CD4-positive, alpha-beta T cell treated with Interleukin-6 at 100 ng/mL for 8 hours (primary cell): ENCODE data around the gene C17orf113.
"Not testable (repeated sequence)": the region's sequence is repeated elsewhere in the genome, so short reads cannot be mapped to it uniquely, and the experiment has no call there.

Experiments used
- DNase-seq: peaks from one replicate; pipeline ENCODE4 v3.0.0-alpha.2; 2020; ENCODE audit warnings: mixed read lengths, low spot score

C17orf113 gene

DNA sequence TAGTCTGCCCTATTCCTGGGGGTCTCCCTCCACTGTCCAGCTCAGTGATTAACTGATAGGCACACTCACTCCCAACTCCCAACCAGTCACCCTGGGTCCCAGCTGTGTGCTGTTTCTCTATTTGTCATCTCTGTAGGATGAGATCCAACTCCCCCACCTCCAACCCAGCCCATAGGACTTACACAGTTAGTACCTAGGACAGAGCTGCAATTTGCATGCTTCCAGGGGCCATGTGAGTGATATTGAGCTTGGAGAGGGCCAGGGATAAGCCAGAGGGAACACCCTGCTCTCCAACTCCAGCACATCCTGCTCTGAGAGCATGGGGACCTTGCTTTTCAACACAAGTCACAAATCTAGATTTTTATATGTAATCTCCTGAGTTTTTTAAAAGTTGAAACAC lies 8.8 kb downstream of the C17orf113 start:
- no peak for DNase-seq

DNA sequence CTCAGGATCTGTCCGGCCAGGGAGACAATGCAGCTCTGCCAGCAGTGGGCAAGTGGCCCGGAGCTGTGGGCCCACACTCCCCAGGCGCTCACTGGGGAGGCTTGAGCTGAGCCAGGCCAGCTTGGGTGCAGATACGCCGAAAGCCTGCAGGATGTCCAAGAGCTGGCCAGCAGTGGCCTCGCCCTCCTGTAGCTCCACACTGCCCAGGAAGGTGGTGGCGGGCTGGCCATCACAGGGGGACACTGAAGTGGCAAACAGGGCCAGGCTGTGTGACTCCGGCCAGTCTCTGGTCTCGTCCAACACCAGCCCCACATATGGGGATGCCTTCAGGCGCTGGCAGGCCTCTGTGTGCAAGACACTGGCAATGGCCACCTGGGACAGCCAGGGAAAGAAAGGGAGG lies 9.6 kb downstream of the C17orf113 start:
- no peak for DNase-seq

DNA sequence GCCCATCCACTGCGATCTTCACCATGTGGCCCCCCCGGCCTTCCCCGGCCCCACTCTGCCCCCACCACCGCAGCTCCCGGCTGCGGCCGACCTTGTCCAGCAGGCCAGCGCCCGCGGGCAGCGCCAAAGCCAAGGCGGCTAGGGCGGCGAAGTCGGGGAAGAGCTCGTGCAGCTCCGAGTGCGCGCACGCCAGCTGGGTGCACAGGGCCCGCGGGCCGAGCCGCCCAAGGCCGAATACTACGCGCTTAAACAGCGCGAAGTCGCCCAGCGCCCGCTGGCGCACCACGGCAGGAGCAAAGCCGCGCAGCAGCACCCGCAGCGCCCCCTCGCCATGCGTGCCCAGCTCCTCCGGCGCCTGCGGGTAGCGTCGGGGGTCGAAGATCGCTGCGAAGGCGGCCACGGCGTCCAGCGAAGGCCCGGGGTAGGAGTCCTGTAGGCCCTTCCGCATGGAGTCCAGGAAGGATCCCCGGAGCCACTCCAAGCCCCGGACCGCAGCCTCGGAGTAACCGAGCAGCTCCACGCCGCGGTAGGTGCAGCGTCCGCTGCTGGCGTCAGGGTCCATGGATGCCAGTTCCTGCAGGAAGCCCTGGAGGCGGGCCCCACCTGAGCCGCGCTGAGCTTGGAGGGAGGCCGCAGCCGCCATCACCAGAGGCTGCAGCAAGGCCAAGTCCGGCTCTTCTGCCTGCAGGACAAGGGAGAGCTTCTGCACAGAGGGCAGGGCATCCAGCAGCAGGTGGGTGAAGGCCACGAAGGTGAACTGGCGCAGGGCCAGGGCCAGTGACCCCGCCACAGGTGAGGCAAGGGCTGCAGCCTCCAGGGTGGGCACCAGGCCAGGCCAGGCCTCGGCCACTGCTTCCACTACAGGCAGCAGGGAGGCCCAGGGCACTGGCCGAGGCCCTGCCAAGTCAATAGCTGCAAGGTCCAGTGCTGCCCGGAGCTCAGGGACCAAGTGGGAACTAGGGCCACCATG lies 10.3 kb downstream of the C17orf113 start:
- DNase-seq: no peak

DNA sequence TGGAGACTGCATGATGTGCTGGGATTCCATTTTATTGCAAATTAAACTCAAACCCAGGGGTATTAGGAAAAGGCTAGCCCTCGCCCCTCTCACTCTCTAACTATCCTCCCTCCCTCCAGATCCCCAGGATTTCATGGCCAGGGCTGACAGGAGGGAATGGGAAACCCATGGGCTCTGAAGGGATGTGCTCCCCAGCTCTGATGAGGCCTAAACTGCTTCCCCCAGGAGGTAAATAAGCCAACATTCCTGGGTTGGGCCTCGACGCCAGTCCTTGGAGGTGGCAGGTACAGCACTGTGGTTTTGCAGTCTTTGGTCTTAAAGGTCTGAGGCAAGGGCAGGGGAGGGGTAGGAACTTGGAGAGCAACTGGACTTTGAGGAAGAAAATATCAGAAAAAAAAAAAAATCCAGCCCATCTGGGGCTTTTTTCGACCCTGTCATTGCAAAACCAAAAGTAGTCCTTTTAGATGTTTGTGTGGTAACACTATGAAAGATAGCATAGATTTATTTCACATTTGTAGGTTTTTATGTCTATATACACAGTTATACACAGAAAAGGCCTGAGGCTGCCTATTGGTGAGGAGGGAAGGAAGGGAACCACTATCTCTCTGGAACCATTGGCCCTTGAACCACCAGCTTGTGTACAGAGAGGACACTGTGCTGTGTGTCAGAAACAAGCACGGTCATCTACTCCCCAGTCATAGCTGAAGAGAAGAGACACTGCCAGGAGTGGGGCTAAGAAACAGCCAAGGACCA lies 12.0 kb downstream of the C17orf113 start:
- no peak for DNase-seq

DNA sequence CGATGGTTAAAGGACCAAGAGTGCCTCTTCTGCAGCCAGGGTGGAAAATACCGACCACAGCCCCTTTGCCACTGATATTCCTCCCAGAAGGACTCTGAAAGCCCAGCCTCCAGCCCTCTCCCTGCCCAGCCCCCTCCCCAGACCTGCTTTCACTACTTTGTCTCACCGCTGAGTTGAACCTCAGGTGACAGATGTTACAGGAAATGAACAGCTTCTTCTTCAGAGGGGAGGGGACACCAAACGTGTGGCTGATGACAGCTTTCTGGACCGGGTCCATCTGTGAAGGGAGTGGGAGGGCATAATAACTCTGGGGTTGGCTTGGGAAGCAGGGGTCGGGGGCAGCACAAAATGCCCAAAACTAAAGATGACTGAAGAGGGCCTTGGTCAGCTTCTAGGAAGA lies 16.3 kb downstream of the C17orf113 start:
- no peak for DNase-seq

DNA sequence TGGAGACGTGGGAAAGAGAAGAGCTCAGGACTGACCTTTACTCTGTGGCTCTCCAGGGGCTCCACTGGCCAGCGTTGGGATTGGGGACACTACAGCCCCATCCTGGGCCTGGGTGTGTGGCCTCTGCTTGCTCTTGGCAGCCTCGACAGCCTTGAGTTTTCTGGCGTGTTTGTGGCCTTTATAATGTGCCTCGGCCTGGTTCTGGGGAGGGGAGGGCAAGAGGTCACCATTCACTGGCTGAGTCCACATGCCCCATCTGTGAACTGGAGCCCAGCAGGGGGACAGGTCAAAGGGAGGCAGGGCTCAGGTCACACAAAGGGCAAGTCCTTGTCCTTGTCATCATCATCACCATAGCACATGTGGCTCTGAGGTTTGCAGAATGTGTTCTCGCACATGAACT lies 18.8 kb downstream of the C17orf113 start:
- DNase-seq: no peak

DNA sequence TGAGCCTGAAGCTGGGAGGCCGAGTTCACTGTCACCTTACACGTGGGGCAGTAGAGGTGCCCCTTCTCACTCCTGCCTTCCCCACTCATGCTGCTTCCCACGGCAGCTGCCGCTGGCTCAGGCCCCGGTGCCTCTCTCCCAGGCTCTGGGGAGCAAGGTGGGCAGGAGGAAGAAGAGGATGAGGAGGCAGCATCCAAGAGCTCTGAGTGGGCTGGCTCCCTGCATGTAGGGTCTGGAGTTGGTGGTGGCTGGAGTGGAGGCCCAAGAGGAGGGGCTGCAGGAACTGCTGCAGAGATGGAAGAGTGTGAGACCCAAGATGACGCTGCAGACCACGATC lies 21.6 kb downstream of the C17orf113 start:
- DNase-seq: no peak

DNA sequence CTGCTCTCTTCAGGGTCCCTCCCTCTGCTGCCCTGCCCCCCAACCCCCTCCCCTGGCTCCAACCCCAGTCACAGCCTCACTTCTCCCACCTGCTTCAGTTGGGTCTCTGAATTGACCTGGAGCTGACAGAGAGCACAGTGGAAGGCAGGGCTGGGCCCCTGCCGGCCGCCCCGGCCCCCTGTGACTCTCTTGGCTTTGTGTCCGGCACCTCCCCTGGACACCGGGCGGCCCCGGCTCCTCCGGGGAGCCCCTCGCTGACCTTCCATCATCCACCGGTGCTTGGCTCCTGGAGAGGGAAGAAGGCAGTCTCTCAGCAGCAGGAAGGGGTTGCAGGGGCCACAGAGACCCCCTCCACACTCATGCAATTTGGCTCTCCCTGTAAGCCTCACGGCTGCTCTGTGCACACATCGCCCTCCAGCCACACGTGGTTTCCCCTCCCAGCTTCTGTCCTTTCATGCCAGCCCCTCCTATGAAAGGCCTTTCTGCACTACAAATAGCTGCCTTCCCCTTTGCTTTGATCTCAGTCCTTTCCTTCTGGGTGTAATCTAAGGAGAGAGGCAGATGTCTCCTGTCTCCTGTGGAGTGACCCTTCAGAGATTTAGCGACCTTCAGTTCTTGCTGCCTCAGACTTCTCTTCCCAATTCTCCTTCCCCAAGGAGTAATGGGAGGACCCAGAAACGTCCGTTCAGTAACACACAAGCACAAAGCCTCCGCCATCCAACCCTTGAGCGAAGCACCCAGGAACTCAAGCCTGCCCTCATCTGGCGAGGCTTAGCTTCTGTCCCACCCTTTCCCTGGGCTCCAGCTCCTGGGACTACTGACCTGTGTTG lies 22.2 kb downstream of the C17orf113 start:
- no peak for DNase-seq

DNA sequence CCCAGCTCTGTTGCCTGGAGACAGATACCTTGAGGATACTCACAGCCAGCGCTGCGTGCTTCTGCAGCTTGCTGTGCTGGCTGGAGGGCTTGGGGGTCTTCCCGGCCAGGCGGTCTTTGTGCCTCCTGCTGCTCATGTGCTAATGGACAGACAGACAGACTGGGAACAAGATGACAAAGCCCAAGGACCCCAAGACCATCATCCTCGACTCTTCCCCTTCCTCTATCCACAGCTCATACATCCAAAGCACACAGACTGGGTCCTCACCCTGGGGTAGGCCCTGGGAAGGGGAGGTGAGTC lies 22.9 kb downstream of the C17orf113 start:
- DNase-seq: no peak

DNA sequence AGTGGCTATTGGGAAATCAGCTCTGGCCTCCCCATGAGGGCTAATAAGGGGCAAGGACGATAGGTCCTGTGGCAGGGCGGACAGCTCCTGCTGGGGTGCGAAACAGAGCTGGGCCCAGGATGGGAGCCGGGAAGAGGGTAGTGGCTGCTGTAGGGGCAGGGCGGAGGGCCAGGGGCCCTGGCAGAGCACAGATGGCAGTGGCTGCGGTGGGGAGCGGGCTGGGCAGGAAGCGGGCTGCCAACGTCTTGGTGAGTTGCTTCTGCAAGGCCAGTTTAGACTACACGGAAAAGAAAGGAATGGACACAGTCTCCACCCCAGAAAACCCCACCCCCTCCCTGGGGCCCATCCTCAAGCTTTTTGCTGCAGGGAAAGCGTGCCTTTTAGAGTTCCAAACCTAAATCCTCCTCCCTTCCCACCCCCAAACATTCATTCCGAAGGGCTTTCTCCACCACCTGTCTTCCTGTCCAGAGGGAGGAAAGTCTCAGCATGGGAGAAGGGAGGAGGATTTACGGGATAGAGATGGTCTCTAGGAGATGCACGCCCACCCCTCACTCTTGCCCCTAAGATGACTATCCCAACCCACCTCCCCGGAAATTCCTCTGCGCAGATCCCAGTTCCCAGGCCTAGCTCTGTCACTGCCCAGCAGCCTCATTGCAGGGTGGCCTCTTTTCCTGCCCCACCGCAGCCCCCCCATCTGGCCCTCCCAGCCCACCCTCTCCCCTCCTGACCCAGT lies 23.4 kb downstream of the C17orf113 start:
- no peak for DNase-seq

DNA sequence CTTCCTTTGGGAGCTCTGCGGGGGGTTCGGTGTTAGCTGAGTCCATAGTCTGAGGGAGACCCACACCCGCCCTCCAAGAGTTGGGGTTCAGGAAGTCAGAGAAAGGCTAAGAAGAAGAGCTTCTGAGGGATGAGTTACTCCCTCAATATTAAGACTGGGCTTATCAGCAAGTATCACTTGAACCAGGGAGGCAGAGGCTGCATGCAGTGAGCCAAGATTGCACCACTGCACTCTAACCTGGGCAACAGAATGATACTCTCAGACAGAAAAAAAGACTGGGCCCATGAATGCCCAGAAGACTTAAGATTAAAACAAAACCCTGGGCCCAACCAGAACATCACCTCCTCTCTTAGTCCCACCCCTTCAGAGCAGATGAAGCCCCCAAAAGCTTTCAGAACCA lies 24.5 kb downstream of the C17orf113 start:
- DNase-seq: no peak

DNA sequence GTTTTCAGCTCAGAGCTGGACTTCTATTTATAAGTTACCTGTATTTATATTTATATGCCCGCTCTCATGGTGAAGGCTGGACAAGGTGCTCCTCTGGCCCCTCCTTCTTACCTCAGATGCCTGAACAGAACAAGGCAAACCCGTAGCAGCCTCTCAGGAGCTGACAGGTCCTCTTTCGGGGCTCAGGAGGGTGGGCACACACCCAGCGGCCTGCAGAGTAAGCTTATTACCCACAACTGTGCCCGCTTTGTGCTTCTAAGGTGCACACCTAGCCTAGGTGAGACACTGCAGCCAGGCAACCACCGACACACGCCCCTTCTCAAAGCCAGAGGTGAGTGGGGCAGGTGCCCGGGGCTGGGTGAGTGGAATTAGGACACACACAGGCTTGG lies 25.2 kb downstream of the C17orf113 start:
- DNase-seq: no peak

DNA sequence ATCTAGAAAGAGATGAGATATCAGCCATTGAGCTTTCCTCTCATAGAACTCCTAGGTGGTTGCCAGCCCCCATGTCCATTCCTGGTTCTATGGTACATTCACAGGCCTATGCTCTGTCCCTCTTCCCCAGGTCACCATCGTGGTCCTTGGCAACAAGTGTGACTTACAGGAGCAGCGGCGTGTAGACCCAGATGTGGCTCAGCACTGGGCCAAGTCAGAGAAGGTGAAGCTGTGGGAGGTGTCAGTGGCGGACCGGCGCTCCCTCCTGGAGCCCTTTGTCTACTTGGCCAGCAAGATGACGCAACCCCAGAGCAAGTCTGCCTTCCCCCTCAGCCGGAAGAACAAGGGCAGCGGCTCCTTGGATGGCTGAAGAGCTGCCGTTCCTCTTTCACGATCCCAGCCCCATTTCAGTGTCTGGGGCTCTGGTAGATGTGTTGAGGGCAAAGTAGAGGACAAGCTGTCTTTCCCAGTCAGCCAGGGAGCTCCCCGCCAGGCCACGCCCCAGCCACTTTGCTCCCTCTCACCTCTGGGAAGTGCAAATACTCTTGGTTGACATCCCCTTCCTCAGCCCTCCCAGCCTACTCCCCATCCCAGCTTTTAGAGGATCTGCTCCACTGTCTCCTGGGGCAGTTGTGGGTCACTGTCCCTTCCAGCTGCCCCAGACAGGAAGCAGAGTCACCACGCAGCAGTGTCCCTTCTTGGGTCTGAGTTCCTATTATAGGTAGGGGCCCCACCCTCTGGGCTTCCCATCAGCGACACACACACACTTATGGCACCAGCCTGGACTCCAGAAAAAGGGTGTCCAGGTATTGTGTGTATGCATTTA lies 26.7 kb downstream of the C17orf113 start:
- DNase-seq: no peak

DNA sequence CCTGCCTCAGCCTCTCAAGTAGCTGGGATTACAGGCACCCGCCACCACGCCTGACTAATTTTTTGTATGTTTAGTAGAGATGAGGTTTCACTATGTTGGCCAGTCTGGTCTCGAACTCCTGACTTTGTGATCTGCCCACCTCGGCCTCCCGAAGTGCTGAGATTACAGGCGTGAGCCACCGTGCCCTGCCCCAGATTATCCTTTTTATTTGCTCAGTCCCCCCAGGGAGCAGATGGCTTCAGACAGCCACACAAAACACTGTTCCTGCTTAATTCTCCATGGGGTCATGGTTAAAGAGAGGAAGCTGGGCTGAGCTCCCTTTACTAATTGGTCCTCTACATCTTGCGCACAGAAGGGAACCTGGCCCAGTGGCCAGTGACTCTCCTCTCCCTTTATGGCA lies 29.6 kb downstream of the C17orf113 start:
- DNase-seq: not testable (repeated sequence)

DNA sequence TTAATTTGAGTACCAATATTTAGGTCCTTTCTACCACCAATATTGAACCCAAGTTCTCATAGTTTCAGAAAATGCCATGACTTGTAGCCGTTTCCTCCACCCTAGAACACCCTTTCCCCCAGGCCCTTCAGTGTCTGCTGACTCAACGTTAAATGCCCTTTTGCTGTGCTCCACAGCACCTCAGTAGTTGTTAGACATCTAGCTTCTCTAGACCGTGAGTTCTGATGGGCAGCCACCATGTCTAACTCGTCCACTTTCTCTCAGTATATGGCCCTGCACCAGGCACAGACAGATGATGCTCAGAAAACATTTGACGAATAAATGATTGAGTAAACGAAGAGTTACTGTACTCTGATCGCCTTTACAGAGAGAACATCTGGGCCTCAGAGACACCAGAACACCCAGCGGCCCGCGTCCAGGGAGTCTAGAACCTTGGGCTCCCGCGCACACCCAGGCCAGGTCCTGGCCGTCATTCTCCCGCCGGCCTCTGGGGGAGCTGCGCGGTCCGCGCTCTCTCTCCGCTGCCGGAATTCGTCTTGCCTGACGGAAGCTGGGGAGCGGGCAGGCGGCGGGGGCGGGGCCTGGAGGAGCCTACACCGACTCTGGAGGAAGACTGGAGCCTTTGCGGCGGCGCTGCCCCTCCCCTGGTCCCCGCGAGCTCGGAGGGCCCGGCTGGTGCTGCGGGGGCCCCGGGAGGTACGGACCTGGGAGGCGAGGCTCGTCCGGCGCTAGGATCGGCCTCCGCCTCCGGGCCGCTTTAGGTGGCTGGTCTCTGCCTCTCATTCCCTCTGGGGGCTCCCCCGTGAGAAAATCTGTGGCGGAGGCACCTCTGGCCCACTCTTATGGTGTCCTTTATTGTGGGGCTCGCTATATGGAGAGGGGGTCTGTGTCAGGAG lies 30.6 kb downstream of the C17orf113 start, which contains the start of gene NKIRAS2:
NKIRAS2 (plus strand) TSS at position 582 of the 896 bp plus-strand sequence. CDS start 1,488 bp downstream, outside the sequence.
- DNase-seq: peak; percentile 92

DNA sequence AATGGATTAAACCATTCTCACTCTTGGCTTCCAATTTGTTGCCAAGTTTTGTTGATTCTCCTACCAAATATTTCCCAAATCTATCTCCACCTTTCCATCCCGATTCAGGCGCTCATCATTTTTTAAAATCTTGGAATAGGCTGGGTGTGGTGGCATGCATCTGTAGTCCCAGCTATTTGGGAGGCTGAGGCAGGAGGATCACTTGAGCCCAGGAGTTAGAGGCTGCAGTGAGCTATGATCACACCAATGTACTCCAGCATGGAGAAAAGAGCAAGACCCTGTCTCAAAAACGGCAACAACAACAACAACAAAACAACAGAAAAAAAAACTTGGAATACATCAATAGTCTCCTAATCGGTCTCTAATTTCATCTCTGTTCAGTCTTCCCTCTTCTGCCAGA lies 31.4 kb downstream of the C17orf113 start:
- DNase-seq: no peak

DNA sequence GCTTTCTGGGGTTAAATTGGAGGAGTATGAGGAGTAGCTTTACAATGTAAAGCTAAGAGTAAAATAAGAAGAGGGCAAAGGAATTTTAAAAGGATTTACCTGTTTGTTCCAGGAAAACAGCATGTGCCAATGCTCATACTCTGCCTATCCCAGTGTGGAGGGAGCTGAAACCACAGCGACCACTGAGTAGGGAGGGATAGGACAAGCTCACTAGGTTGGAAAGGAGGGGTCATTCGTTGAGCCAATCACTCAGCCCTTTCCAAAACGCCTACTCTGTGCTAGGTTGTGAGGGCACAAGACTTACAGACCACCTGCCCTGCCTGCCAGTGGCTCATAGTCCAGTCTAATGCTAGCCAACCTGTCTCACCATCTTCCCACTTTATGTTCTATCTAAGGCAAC lies 32.1 kb downstream of the C17orf113 start:
- DNase-seq: no peak

DNA sequence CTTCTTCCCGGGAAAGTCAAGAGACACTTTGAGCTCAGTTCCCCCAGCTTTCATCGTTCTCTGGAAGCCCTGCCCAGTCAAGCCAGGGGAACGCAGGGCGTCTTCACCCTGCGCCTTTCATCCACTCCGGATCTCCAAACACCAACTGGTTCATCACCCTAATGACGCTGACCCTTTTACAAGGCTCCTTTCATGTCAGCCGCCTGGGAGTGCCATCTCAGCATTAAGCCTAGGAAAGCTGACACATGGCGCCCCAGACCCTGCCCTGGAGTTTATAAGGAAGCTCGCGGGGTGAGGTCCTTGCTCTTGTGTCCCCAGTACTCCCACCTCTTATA lies 32.6 kb downstream of the C17orf113 start:
- DNase-seq: no peak

DNA sequence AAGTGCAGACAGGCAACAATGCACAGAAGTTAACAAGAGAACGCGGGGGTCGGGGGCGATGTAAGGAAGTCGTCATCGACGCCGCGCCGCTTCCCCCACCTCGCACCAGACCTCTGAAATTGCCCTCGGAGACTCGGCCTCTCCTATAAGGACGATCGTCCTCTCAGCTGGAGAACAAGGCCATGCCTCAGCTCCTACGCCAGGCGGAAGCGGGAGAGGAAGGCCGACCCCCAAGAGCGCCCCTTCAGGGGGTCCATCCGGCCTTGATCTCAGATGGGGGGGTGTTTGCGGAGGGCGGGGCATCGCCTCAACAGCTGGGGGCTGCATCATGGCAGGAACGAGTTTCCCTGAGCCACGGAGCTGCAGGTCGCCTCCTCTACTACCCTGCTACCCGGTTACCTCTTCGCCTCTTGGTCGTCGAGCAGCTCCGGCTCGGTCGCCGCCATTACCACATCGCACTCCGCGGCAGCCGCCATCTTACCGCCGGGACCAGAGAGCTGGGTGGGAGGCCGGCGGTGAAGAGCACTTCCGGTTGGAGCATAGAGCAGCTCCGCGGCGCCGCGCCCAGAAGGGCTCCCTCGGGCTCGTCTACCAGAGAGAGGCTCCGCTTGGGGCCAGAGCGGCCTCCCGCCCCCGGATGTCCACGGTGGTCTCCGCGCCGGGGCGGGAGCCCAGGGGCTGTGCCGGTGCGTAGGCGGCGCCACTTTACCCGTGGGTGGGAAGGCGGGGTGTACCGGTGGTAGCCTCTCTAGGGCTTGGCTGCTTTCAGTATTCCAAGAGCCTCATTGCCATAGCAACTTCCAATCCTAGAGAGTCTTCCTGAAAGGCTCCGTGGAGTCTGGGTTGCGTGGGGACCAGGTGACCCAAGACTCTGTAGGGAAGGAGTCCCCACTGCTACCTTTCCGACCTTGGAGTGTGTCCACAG lies 33.2 kb downstream of the C17orf113 start, which contains the start of gene DNAJC7:
DNAJC7 (minus strand) TSS at position 499 of the 925 bp plus-strand sequence; CDS start at position 476, 23 bp downstream.
- peak; percentile 89 for DNase-seq
